CD4-positive, alpha-beta T cell treated with Interleukin-12 subunit alpha and Interleukin-12 subunit beta, for 1 hour (primary cell): ENCODE results near the gene IP6K1.
"Not testable (repeated sequence)": the region's sequence is repeated elsewhere in the genome, so short reads cannot be mapped to it uniquely, and the experiment has no call there.

Experiments
- DNase-seq: peaks from one replicate; pipeline ENCODE4 v3.0.0-alpha.2; 2020

Gene IP6K1

DNA sequence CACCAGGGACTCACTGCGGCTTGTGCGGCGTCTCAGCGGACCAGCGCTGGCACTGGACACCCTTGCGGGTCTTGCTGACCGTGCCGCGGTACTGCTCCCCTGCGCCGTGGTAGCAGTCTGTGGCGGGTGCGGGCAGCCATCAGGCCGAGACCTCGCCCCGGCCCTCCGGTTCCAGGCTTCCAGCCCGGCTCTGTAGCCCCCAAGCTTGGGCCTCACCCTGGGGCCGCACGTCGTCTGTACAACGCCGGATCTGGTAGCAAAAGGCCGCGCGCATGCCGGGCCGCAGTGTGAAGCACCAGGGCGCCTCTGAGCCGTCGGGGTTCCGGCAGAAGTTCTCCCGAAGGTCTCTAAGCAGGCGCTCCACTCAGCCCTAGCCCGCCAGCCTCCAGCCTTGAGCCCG lies 100.5 kb downstream of the IP6K1 start:
- not testable (repeated sequence) for DNase-seq

DNA sequence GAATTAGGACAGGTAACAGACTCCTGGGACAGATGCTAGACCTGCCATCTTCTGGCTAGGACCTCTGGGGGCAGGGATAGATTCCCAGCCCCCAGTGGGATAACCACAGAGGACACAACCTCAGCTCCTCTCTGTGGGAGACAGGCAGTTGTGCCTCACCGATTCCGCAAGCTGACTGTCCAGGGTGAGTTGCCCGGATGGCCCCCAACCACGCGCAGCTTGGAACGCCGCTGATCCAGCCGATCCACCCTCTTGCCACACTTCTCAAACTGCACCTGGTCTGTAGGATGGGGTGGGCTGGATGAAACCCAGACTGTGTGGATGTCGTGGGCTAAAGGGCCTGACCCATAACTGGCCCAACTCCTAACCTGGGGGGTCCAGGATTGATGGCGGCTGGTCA lies 101.2 kb downstream of the IP6K1 start:
- not testable (repeated sequence) for DNase-seq

DNA sequence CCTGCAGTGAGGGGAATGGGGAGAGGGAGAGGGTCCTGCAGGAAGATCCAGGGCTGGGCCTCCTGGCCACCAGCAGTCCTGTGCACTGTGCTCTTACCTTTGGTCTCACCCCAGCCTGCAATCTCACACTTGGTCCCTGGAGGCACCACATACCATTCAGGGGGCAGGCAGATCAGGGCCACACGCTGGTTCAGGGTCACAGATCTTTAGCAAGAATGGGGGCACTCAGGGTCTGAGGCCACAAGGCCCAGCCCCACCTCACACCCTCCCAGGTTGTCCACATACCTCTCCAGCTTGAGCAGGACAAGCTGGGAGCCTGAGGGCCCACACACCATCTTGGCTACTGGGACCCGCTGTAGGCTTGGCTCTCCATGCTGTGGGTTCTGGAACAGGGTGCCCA lies 101.9 kb downstream of the IP6K1 start:
- not testable (repeated sequence) for DNase-seq

DNA sequence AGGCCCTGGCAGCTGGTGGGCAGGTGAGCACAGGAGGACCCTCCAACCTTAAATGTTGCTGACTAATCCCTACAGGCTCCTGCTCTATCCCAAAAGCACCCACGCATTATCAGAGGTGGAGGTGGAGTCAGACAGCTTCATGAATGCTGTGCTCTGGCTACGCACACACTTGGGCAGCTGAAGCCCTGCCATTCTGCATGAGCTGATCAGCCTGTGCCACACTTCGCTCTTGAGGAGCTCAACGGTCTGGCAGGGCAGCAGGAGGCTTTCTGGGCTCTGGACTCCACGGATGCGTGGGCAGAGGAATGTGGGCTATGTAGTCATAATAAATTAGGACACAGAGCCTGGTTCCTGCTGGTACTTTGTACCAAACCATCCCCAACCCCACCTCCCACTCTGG lies 103.2 kb downstream of the IP6K1 start:
- DNase-seq, result no peak

DNA sequence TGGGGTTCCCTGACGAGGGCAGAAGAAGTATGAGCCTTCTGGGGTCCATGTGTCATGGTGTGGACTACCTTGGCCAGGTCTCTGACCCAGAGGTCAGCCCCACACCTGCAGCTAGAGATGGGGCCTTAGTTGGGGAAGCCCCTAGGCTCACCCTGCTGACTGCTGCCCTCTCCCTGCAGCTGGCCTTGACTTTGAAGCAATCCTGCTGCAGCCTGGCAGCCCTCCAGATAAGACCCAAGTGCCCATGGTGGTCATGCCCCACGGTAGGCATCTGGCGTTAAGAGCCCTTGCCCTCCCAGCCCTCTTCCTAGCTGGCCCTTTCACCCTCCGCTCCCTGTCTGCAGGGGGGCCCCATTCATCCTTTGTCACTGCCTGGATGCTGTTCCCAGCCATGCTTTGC lies 104.8 kb downstream of the IP6K1 start:
- no peak for DNase-seq

DNA sequence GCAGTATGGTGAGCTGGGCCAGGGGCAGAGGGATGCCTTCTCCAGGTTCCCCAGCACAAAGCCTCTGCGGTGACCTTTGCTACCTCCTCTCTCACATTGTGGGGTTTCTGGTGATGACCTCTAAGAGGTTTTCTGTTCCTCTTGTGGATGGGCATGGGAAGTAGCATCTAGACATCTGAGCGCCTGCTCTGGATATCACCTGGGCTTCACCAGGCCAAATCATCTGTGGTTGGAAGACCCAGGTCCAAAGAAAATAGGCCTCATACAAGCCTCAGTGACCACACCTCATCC lies 105.2 kb downstream of the IP6K1 start:
- DNase-seq, result no peak

DNA sequence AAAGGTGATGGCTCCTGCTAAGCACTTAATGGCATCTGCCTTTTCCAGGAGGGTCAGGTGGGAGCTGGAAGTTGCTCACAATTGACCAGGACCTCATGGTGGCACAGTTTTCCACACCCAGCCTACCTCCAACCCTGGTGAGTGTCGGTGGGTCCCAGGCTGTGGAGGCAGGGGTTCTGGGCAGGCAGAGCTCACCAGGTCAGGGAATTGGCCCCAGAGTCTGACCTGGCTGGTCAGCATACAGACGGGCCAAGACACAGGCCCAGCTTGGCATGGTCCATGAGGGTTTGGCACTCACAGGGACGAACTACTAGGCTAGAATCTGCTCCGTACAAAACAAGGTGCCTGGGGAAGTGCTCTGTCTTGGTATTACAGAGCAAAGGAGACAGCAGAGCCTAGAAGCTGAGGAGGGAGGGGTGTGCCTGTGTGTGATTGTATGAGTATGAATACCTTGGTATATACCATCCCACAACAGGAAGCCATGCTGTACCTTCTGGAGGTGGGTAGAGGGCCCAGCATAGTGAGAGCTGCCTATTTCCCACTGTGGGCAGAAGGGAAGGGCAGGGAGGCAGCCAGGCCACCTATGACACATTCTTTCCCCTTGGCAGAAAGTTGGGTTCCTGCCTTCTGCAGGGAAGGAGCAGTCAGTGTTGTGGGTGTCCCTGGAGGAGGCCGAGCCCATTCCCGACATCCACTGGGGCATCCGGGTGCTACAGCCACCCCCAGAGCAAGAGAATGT lies 105.7 kb downstream of the IP6K1 start:
- DNase-seq, result no peak

DNA sequence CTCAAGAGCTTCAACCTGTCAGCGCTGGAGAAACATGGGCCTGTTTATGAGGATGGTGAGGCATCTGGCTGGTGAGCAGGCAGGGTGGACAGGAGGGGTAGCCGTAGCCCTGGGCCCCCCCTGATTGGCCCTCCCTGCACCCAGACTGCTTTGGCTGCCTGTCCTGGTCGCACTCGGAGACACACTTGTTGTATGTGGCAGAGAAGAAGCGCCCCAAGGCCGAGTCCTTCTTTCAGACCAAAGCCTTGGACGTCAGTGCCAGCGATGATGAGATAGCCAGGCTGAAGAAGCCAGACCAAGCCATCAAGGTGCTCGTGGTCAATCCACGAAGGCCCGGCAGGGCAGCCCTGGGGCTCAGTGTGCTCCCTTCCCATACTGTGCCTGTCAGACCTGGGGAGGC lies 110.4 kb downstream of the IP6K1 start:
- DNase-seq, result no peak

DNA sequence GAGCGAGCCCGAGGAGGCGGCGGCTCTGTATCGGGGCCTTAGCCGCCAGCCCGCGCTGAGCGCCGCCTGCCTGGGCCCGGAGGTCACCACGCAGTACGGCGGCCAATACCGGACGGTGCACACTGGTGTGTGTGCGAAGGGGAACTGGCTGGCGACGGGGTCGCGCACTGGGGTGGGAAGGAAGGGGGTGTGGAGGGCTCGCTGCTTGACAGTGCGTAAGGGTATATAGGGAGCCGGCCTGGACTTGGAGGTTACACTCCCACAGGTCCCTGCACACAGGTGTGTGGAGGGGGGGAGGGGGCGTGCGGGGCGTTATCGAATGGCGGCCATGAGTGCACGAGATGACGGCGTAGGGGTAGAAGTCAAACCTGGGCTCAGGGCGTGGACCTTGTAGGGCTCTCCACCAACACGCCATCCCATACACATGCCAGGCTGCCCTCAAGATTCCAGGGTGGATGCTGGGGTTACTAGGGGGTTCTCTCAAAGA lies 111.8 kb downstream of the IP6K1 start:
- no peak for DNase-seq
